CD1c-positive myeloid dendritic cell (primary cell): ENCODE data around the gene SNCA.

ENCODE experiments used
- DNase-seq: peaks from one replicate; pipeline ENCODE4 v3.0.0-alpha.2; 2016; ENCODE audit errors: extremely low spot score

The SNCA gene

DNA sequence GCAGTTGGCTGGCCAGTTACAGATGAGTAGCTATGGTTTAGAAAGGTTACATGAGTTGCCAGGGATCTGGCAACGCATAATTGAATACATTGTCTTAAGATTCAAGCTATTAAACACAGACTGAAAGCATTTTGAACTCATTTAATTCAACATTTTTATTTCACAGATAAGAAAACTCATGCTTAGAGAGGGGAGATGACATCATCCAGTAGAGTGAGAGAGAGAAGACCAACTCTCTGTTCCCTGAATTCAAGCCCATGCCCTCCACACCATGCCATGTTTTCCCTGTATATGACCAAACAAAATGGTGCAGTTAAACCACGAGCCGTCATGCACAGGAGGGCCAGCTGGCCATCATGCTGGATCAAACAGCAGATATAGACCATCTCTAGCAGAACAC is 22.6 kb downstream of the SNCA start:
- DNase-seq, result no peak

DNA sequence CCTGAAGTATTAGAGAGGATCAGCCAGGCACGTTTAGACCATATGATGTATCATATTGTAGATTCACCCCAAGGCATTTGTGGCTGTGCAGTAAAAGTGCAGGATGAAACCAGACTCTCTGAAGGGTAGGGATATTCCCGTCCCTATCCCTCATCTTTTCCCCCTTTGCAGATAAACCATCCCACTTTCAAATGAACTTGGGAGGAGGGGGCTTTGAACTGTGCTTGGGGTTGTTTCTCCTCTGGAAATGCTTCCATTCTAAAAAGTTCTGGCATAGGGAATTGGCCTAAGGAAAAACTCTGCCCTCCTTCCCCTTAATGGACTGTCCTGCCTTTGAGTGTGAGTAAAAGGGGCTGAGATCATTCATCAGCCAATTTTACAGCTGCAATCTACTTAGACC is 23.8 kb downstream of the SNCA start:
- no peak for DNase-seq

DNA sequence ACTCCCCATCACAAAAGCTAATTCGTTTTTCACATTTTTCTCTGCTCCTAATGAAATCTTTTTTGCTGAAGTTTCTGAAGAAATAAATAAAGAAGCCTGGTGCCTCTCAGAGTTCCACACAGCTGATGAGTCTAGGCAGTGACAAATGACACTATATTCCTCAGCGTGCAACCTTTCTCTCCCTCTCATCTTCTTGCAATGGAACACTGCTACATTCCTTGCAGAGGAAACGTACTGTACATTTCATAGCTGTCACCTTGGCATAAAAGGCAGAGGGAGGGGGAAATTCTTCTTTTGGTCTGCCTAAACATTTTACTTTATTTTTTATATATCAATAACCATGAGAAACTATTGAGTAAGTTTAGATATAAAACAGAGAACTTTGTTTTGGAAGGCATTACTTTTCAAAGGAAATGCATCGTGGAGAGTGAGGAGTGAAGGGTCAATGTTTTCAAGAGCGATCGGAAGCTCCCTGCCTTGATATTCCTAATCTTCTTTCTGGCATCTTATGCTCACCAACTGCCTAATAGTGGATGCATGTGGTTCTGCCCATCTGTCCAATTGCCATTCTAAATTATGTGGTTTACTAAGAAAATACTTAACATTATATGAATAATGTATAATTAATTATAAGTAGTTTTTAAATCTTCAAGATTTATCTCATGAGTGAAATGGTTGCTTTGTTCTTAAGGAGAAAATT is 29.4 kb downstream of the SNCA start:
- no peak for DNase-seq

DNA sequence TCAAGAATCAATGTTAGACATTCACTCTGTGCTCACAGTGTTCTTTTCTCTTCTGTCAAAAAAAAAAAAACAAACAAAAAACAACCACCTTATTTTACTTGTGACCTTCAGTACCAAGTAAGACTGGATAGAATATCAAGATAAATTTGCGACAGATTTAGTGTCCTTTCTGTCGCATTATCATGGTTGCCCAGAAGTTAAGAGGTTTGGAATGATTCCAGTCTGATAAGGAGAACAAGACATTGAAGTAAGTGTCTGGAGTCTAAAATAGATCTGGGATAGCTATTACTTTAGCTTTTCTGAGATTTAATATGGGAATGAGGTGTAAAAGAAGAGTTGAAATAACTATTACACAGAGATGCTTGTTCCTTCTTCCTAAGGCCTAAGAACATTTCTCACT is 31.7 kb downstream of the SNCA start:
- no peak for DNase-seq

DNA sequence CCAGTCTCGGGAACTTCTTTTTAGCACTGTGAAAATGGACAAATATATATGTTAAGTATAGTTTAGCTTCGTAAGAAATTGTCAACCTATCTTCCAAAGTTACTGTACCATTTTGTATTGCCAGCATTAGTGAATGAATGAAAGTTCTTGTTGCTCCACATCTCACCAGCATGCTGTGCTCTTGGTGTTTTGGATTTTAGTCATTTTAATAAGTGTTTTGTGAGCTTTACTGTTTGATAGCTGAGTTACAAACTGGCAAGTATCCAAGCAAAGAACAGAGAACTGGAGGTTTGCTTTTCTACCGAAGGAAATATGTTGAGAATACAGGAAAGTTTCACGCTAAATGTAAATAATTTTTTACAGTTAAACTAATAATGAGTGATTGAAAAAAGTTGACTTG is 33.0 kb downstream of the SNCA start:
- no peak for DNase-seq

DNA sequence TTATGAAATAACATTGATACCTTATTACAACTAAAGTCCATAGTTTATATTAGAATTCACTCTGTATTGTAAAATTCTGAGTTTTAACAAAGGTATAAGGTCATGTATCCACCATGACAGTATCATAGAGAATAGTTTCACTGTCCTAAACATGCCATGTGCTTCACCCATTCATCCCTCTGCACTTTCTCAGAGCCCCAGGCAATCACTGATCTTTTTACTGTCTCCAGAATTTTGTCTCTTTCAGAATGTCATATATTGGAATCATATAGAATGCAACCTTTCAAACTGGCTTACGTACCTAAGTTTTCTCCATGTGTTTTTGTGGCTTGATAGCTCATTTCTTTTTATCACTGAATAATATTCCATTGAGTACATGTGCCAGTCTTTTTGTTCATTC is 33.9 kb downstream of the SNCA start:
- no peak for DNase-seq

DNA sequence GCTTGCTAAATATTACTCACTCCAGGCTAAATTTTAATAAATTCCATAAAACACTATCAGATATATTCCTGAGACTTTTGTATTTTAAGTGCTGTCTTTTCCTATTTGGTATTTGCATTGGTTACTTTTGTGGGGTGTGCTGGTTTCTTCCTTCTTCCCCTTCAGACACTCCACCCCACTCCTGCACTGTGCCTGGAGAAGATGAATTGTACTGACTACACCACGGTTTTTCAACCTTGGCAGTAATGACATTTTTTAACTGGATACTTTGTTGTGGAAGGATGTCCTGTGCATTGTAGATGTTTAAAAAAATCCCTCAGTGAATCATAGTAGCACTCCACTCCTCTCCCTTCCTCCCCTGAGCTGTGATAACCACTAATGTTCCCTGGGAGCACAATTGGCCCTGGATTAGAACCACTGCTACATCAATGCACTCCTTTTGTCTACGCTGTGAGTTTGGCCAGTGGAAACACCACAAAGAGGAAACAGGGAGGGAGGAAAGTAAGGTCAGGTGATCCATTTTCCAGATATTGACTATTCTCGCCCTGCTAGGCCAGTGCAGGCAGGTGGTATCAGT is 36.3 kb downstream of the SNCA start:
- DNase-seq, result no peak

DNA sequence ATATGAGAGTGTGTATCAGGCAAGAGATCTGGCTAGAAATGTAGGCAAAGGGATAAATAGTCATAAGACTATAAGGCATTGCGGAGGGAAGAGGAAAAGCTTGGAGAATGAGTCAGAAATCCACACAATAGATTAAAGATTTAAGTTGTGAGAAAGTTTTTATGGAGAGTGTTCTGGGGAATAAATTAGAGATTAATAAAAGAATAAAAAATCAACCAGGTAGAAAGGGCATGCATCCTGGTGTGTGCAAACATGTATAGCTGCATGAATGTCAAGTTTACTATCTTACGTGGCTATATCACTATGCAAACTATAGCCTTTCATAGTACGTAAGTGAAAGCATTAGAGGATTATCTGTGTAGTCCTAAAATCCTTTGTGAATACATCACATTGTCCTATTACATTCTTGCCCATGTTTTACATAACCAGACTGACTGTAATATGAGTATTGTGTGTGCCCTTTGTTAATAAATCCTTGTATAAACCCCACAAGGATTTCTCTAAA is 36.9 kb downstream of the SNCA start:
- no peak for DNase-seq

DNA sequence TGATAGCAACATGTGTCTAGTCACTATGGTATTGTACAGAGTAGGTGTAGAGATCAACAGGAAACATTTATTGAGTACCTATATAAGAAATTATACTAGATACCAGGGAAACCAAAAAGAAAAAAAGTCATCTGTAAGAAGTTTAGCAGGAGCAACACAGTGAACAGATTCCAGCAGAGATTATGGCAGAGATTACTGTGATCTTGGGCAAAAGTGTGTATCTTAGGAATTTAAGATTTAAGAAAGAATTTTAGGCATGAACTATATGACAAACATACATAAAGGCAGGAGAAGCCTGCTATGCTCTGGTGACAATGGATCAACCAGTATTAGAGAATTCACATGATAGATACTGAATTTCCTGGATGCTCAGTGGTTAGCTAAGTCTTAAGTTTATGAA is 37.9 kb downstream of the SNCA start:
- no peak for DNase-seq

DNA sequence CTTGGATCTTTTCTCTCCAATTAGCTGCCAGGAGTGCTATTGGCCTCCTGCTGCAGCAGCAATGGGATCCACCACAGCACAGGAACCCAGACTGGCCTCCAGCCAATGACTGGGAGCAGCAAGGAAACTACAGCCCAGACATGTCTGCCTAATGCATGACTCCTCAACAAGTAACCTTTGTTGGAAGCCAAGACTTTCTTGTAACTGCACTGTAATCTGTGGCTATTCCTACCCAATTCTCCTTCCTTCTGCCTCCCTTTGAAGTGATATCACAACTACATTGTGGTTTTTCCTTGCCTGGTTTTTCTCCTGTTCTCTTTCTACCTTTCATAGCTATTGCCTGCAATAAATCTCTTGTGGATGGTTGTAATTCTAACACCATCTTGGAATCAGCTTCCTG is 39.8 kb downstream of the SNCA start:
- DNase-seq, result no peak

DNA sequence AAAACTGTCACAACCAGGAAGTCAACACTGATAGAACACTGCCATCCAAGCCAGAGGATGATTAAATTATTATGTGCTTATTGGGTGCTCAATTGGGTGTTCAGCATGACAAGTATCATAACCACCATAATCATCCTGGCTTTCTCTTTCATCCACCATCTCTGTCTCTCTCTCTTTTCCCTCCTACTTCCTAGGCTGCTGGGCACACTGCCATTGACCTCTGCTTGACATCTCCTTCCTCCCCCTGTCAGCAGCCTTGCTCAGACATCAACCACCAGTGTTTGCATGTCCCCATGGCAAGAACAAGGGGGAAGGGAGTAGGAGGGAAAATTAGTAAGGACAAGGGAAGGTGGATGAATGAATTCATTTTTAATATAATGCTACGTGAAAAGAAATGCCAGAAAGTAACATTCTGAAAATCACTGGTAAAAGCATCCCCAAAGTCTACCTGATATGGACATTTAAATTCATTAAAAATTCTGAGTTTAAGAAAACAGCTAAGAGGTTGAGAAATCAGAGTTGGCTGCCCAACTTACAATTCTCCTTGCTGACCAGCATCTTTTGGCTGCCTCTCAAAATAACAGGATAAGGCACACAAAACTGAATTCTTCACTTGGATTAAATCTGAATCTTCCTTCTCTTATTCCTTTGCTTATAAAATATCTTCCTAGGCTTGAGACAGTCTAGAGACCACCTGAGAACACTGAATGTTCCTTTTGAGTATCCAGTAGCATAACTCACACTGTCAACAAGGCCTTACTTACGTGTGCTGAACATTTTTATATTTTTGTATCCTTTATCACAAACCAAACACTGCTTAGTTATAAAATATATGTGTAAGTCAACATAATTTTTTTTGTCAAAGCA is 48.5 kb downstream of the SNCA start:
- DNase-seq, result no peak

DNA sequence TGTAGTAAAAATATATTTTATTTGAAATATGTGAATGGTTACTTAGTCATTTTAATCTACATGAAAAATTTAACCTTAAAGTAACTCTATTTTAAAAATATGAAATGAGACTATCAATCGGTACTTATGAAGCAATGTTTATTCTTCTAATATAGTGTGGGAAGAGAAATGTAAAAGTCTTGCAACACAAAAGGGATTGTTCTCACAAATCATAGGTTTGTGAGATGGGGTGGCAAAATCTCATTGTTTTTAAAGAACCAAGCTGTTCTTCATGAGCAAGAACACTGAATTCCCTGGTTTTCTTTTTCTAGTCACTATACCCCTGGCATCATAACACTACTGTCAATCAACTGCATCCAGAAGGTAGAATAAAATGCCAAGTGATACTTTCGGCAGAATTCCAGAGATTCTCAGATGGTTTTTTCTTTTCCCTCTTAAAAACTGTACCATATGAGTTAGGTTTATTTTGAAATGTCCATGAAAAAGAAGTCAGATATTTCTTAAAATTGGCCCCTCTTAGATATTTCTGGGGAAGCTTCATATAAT is 52.2 kb downstream of the SNCA start:
- DNase-seq, result no peak

DNA sequence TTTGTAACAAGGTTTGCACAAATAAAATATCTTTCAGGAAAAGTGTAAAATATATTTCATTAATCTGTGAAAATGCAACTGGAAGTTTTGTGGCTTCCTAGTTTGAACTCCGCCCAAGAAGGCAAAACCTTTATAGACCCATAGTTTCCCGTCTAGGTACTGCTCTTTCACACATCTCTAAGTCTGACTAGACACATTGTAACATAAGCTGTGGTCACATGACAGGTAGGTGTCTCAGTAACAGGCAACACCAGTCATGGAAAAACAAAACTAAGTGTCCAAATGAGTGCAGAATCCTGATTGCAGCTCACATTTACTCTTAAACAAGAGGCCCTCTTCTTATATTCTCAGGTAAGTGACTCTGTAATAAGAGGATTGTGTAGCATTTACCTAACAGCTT is 55.6 kb downstream of the SNCA start:
- no peak for DNase-seq

DNA sequence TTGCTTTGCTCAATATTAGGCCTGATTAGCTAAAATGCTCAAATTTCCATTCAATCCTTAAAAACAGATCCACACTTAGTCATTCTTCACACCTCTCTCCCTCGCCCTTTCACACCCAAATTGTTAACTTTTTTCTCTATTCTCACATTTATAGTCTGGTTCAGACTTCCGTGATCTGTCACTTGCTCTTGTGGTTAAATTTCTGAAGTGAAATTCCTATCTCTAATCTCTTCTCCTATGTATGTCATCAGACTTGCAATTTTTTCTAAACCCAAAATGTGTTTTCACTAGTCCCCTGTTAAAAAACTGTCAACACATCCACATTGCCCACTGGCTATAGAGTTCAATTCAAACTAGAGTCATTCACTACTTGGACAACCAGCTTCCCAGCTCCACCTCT is 63.2 kb downstream of the SNCA start:
- DNase-seq, result no peak

DNA sequence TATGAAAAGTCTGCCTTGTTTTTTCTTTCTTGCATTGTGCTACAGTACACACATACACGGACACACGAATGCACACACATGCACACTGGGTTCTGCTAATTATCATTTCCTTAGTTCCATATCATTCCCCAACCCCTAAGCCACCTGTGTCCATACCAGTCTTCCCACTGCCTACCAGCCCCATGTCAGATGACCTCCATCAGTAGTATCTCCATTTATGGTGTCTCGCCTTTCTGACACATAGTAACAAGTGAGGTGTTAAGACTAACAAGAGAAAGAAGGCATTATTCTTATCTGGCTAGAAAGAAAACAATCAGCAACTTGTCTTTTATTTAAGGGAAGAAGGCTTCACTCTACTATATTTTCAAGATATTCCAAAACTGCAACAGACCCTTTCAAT is 67.1 kb downstream of the SNCA start:
- DNase-seq, result no peak

DNA sequence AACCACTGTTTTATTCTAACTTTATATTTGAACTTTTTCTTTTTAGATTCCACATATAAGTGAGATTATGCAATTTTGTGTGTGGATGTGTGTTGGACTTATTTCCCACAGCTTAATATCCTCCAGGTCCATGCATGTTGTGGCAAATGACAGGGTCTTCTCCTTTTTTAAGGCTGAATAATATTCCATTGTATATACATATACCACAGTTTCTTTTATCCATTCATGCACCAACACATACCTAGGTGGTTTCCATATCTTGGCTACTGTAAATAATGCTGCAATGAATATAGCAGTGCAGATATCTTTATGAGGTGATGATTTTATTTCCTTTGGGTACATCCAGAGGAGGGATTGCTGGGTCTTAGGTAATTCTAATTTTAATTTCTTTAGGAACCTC is 69.0 kb downstream of the SNCA start:
- no peak for DNase-seq

DNA sequence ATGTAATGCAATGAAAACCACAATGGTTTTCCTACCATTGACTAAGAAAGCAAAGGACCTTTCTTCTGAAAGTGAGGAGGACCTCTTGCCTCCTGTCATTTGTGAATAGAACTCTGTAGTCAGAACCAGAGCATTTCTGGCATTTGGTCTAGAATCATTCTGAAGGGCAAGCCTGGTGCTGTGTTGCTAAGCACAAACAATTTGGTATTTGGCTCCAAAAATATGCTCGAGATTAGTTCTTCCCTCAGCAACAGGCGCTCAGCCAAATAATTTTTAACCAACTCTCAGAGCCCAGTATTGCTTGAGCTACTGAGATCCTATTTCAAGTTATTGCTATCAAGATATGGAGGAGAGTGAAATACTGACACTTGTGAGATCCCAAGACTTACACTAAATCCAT is 71.0 kb downstream of the SNCA start:
- DNase-seq, result no peak

DNA sequence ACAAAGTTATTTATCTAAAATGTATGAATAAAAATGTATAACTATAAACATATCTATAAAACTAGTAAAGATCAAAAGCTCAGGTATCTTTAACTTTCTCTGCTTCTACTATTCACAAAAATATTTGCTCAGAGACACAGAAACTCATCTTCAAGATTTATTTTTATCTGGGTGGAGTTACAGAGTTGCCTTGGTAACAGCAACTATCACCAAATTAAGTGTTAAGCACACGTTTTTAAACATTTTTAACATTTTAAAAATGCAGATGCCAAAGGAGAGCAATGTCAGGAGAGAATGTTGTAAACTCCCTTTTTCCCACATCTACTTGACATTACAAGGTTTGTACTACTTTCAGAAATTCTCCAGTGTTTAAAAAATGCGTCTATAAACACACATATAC is 71.4 kb downstream of the SNCA start:
- DNase-seq, result no peak

DNA sequence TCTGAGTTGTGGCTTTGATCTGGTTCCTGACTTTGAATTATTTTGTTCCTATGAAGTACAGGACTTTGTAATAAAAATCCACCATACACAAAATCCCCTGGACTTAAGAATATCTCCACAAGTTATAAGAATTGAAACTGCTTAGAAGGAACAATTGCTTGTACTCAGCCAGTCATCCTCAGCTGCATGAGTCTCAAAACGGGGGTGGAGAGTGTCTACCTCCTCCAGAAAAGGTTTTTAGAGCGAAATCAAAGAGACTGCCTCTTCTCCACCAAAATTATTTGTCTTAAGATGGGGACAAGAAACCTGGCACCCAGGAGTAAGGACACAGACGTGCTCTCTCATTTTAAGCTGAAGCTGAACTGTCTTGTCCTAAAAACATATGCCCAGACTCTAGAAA is 74.7 kb downstream of the SNCA start:
- DNase-seq, result no peak

DNA sequence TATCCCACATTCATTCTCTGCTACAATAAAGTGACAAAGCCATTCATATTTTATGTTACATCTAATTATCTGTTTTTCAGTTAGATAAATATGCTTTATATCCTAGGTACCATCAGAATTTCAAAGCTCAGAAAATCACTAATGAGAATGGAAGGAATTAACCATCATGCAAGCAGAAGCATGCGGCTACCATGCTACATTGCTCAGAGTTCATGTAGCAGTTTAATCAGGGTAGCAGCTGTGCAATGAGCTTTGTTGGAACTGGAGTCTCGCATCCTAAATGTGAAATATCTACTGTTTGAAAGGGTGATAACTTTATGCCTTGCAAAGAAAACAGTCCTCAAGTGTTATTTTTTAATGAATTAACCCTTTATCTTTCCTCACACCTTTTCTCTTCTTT is 77.5 kb downstream of the SNCA start:
- no peak for DNase-seq

DNA sequence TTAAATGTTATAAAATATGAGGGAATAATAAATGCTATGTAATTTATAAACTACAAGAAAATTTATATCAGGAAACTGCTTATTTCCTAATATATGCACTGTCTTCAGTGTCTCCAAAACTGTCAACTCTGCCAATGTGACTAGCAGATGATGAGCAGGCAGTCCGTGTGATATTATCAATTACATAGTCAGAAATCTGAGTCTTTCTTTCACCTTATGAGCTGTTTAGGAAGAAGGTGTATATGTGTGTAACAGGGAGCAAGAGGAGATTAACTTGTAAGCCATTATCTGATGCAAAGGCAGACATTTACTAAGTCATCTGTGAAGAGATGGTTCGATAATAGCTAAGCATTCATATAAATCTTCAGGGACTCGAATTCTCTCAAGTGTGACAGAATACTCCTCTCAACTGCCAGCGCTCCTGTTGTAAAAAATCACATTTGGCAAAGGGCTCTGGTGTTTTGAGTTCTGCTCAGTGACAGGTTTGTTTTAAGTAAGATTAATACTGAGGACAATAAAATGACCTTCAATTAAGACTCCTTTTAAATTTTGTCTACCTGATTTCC is 79.7 kb downstream of the SNCA start:
- no peak for DNase-seq

DNA sequence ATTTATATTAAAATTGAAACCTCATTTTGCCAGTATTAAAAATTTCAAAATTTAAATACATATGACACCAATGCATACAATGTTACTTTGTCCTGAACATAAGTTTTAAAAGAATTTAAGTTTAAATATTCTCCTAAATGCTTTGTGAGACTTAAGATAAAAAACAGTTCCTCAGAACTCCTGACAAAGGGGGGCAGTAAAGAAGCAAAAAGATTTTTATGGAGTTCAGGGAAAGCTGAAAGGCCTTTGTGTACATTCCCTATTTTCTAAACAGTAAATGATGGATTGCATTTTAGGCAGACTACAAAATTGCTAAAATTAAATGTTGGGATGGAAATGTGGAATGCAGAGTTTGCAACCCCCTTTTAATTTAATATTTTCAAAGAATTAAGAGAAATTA is 81.7 kb downstream of the SNCA start:
- DNase-seq, result no peak
